ENCODE measurements around the gene FAM168A.

- no peak for TF ChIP-seq CTCF (IDR thresholded peaks at IDR 0.05; ENCODE audit: low read depth, low read length, missing input control)
- no peak for TF ChIP-seq ZBTB33 (IDR thresholded peaks at IDR 0.05)
- TF ChIP-seq MAX (IDR thresholded peaks at IDR 0.05): no peak
- no peak for TF ChIP-seq RAD21 (IDR thresholded peaks at IDR 0.05)
- TF ChIP-seq FOXA1 (IDR thresholded peaks at IDR 0.05): no peak
- no peak for TF ChIP-seq REST (IDR thresholded peaks at IDR 0.05)
- no peak for TF ChIP-seq SP1 (IDR thresholded peaks at IDR 0.05)
- no peak for TF ChIP-seq ATF3 (IDR thresholded peaks at IDR 0.05)
- no peak for TF ChIP-seq EGR1 (IDR thresholded peaks at IDR 0.05; ENCODE audit: low read depth in 2 of 2)
- TF ChIP-seq JUND (IDR thresholded peaks at IDR 0.05): no peak
- TF ChIP-seq HNF4A (conservative IDR thresholded peaks at IDR 0.05): no peak
- no peak for TF ChIP-seq HNF4G (IDR thresholded peaks at IDR 0.05)
These were observed 132.8 kb downstream of the FAM168A start for GRCh38 chr11:73465023-73465675.

All from liver (tissue), 3 donors.